Regular cardiac myocyte (primary cell): ENCODE data around the gene RANBP2. TPM values are rescaled to one million over a fixed set of nuclear protein-coding genes. Genes with fewer than 3 reads are reported as not detected.

Source experiments
- total RNA-seq: library from RNA; depleted of rRNA; stranded (reverse); fragments of >200 nt; gene quantifications from 2 replicates; pipeline ENCODE4 v1.2.3, GENCODE V29; 2014

The RANBP2 gene
- 70.9 and 79.8 TPM in 2 replicates for total RNA-seq

GRCh38 chr2:108719149-108720044 is at the start of gene RANBP2:
Gene RANBP2 (plus strand): TSS chr2:108719482. CDS start chr2:108719607, 125 bp downstream.

GRCh38 chr2:108786354-108787215 is 67.3 kb downstream of the RANBP2 start, which contains the start of gene CCDC138:
Gene CCDC138 (plus strand): TSS chr2:108786771. CDS start chr2:108786823, 52 bp downstream.

Other genes with a start within 250 kb of the RANBP2 start
- 97.5 and 184 TPM in 2 replicates for gene LIMS1, start 185.0 kb upstream of the RANBP2 start, total RNA-seq
- 7.0 and 9.8 TPM in 2 replicates for gene CCDC138, start 67.3 kb downstream of the RANBP2 start, total RNA-seq